Endothelial cell of umbilical vein (primary cell): Measurements from ENCODE around the gene ARHGAP42. TPM values are rescaled to one million over a fixed set of nuclear protein-coding genes. Genes with fewer than 3 reads are reported as not detected.

Experiments used
- BruUV-seq: library from RNA; stranded (reverse); fragments of 400-500 nt; replicated peaks from 2 replicates; lab custom pipeline; 2021; lab: Mats Ljungman, UMichigan
- CTCF ChIA-PET: fragments of 300-600, 350-600 bp; sonication (Branson Sonifier 250); formaldehyde crosslinking; loops from one replicate; lab custom pipeline; 2021; ENCODE audit warnings: antibody characterized with exemption, inconsistent platforms; lab: Charles Lee
- POLR2A ChIA-PET: fragments of 300-600, 350-600 bp; sonication (Branson Sonifier 250); formaldehyde crosslinking; loops from one replicate; lab custom pipeline; 2021; ENCODE audit warnings: antibody characterized with exemption, inconsistent platforms; lab: Charles Lee
- DNase-seq: peaks from one replicate; pipeline ENCODE4 v3.0.0-alpha.2; 2011; ENCODE audit warnings: low read depth, low spot score
- FAIRE-seq: peaks from 2 replicates; lab custom pipeline; 2011; peaks lifted over from hg19 to GRCh38; lab: Jason Lieb, UNC
- H2AFZ ChIP-seq: 2 replicates; pipeline ENCODE4 v1.6.0; 2012; ENCODE audit warnings: low read depth, low read length, control low read depth, inconsistent platforms
- H3K27ac ChIP-seq: 2 replicates; pipeline ENCODE4 v1.5.1; 2011; ENCODE audit warnings: low read depth, mild to moderate bottlenecking, control low read depth, low read length, moderate library complexity; ENCODE audit not compliant: insufficient read depth
- H3K27me3 ChIP-seq, 2 experiments: 2 replicates each; pipeline versions ENCODE4 v1.6.0 to v1.6.1; 2011; ENCODE audit warnings: low read length in 2 of 2, mixed read lengths in 1 of 2; ENCODE audit not compliant: control insufficient read depth in 2 of 2, insufficient read depth in 2 of 2
- H3K36me3 ChIP-seq, 2 experiments: 2 replicates in 1 of 2; 3 replicates in 1 of 2; pipeline ENCODE4 v1.5.1; 2011; ENCODE audit warnings: low read length in 2 of 2, mild to moderate bottlenecking in 1 of 2, moderate library complexity in 1 of 2; ENCODE audit not compliant: control insufficient read depth in 2 of 2, insufficient read depth in 2 of 2; ENCODE audit errors: extremely low read depth in 1 of 2
- H3K4me1 ChIP-seq: 3 replicates; pipeline ENCODE4 v1.5.1; 2011; ENCODE audit warnings: mild to moderate bottlenecking, low read length; ENCODE audit not compliant: control insufficient read depth, insufficient read depth; ENCODE audit errors: extremely low read depth
- H3K4me2 ChIP-seq: 2 replicates; pipeline ENCODE4 v1.6.1; 2011; ENCODE audit warnings: low read length, control low read depth, mixed read lengths; ENCODE audit not compliant: insufficient read depth
- H3K4me3 ChIP-seq, 3 experiments: fragments of 200-600 bp in 1 of 3; sonication (generic), shearing (Covaris generic) in 1 of 3; replicated peaks in 1 of 3; 2 replicates each; pipeline ENCODE4 v1.5.1; 2011 to 2016; ENCODE audit warnings: control low read depth in 3 of 3, low read length in 3 of 3, mild to moderate bottlenecking in 2 of 3, inconsistent platforms in 1 of 3, low read depth in 1 of 3, moderate library complexity in 1 of 3; ENCODE audit not compliant: insufficient read depth in 1 of 3
- H3K79me2 ChIP-seq: 2 replicates; pipeline ENCODE4 v1.6.0; 2012; ENCODE audit warnings: low read length, inconsistent platforms; ENCODE audit not compliant: control insufficient read depth, insufficient read depth
- H3K9ac ChIP-seq: replicated peaks from 2 replicates; pipeline ENCODE3; 2011; ENCODE audit warnings: low read length, control low read depth; ENCODE audit not compliant: insufficient read depth; ENCODE audit errors: extremely low read depth
- H3K9me1 ChIP-seq: replicated peaks from 3 replicates; pipeline ENCODE4 v1.6.0; 2011; ENCODE audit warnings: mild to moderate bottlenecking, low read length; ENCODE audit not compliant: control insufficient read depth, insufficient read depth; ENCODE audit errors: extremely low read depth
- H3K9me3 ChIP-seq: replicated peaks from 2 replicates; pipeline ENCODE4 v1.5.1; 2012; ENCODE audit warnings: low read length, inconsistent platforms; ENCODE audit not compliant: control insufficient read depth, insufficient read depth
- H4K20me1 ChIP-seq: replicated peaks from 2 replicates; pipeline ENCODE3; 2011; ENCODE audit warnings: mild to moderate bottlenecking, low read length; ENCODE audit not compliant: control insufficient read depth, insufficient read depth; ENCODE audit errors: extremely low read depth
- EZH2 ChIP-seq: IDR thresholded peaks from 2 replicates; pipeline ENCODE4 v1.6.1; 2012; ENCODE audit warnings: borderline replicate concordance, low read depth, mild to moderate bottlenecking, moderate library complexity, low read length, inconsistent platforms; ENCODE audit not compliant: severe bottlenecking
- FOS ChIP-seq: IDR thresholded peaks from 2 replicates; pipeline ENCODE4 v1.6.1; 2011; ENCODE audit warnings: mild to moderate bottlenecking, low read length, moderate library complexity, borderline replicate concordance; ENCODE audit not compliant: insufficient read depth
- GATA2 ChIP-seq: IDR thresholded peaks from 2 replicates; pipeline ENCODE4 v1.7.0; 2011; ENCODE audit warnings: low read depth, mild to moderate bottlenecking, moderate library complexity, mixed read lengths, low read length; ENCODE audit not compliant: insufficient read length, insufficient read depth
- JUN ChIP-seq: IDR thresholded peaks from 2 replicates; pipeline ENCODE4 v1.6.1; 2011; ENCODE audit warnings: borderline replicate concordance, low read depth; ENCODE audit not compliant: insufficient read length, insufficient read depth
- MYC ChIP-seq: IDR thresholded peaks from one replicate; pipeline ENCODE4 v1.6.1; 2011; ENCODE audit warnings: mild to moderate bottlenecking, low read depth, low read length
- POLR2AphosphoS5 ChIP-seq: IDR thresholded peaks from 2 replicates; pipeline ENCODE4 v1.6.1; 2012; ENCODE audit warnings: low read depth, mild to moderate bottlenecking, control low read depth, low read length, moderate library complexity; ENCODE audit not compliant: insufficient read depth
- dilution Hi-C: fragments of 300-500 bp; cut with MboI; formaldehyde crosslinking; loops from one replicate; pipeline ENCODE4 v1.15.0; 2019; ENCODE audit warnings: low sequenced_read_pairs; ENCODE audit not compliant: extremely low pct_ligation_motif_present
- intact Hi-C: fragments of 100-400 bp; cut with micrococcal nuclease; formaldehyde crosslinking; loops from one replicate; pipeline ENCODE4 v1.10.0; 2022
- polyA plus RNA-seq, 4 experiments: library from polyadenylated mRNA; depleted of rRNA in 3 of 4; stranded (reverse) in 3 of 4; unstranded in 1 of 4; fragments of >200 nt; gene quantifications; 2 replicates each; pipeline versions ENCODE4 v1.2.1 to v1.2.3, GENCODE V29; 2011 to 2012; ENCODE audit warnings: missing spikeins in 1 of 4
- total RNA-seq: library from RNA; stranded (reverse); gene quantifications from 2 replicates; pipeline ENCODE4 v1.2.3, GENCODE V29; 2021
- TF ChIP-seq, protein P1 (sequence below): IDR thresholded peaks from 2 replicates; pipeline ENCODE4 v1.6.1; 2011; ENCODE audit not compliant: insufficient read depth, insufficient read length
- TF ChIP-seq, protein P2 (sequence below), 2 donors: IDR thresholded peaks; 1 replicate in 1 of 2; 2 replicates in 1 of 2; pipeline ENCODE4 v1.5.1; 2011; ENCODE audit warnings: low read length in 2 of 2, mild to moderate bottlenecking in 2 of 2, moderate library complexity in 2 of 2, control low read depth in 1 of 2, inconsistent platforms in 1 of 2, low read depth in 1 of 2; ENCODE audit not compliant: insufficient read depth in 1 of 2; ENCODE audit errors: extremely low read depth in 1 of 2

The ARHGAP42 gene
- total and polyA plus RNA-seq, 2 donors (not counting 3 experiments of a cell fraction or from before 2014, with no cell fraction given), result 1.8 to 2.4 TPM

DNA sequence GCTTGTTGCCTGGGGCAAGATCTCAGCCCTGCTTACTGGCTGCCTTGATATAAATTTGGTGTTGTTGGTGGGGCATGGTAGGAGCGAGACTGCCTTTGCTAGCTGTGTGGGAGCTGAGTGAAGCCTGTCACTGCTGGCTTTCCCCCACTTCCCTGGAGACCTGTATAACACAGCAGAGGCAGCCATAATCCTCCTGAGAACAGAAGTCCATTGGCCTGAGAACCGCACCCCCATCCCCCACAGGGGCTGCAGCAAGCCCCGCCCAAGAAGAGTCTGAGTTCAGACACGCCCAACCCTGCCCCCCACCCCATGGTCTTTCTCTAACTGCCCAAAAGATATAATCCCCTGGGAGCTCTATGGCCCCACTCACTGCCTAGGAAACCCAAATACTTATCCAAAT, 39.2 kb upstream of the ARHGAP42 start:
- Histone ChIP-seq H3K27ac (no peak overlapping the region), H3K9me1 (no peaks in the 10 kb centered on the region), H3K9me3 (no peaks in the 10 kb centered on the region), H3K4me3 (no peak overlapping the region), H3K9ac (no peak overlapping the region), H3K36me3 (no peaks in the 10 kb centered on the region), H2AFZ (no peak overlapping the region), H3K79me2 (no peaks in the 10 kb centered on the region), H3K27me3 (peaks cover 2 to 3% of the 10 kb centered on the region in 2 experiments), H3K4me1 (no peaks in the 10 kb centered on the region), H4K20me1 (no peaks in the 10 kb centered on the region), H3K4me2 (no peak overlapping the region)
- POLR2A ChIA-PET, result no interaction called here
- no TSS peak for BruUV-seq
- TF ChIP-seq GATA2 (no peak), JUN (no peak), FOS (no peak), POLR2AphosphoS5 (no peak), MYC (no peak)
- TF ChIP-seq, protein P1, sequence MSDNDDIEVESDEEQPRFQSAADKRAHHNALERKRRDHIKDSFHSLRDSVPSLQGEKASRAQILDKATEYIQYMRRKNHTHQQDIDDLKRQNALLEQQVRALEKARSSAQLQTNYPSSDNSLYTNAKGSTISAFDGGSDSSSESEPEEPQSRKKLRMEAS, result no peak
- no peak for DNase-seq
- intact Hi-C loops, result no loop called here
- dilution Hi-C loops, result no loop called here
- FAIRE-seq, result no peak
- CTCF ChIA-PET, result interaction anchor here (1.1 kb wide), 1 partner anchor 33 kb away, joined by 3 read pairs; no protein-coding TSS in a partner anchor

DNA sequence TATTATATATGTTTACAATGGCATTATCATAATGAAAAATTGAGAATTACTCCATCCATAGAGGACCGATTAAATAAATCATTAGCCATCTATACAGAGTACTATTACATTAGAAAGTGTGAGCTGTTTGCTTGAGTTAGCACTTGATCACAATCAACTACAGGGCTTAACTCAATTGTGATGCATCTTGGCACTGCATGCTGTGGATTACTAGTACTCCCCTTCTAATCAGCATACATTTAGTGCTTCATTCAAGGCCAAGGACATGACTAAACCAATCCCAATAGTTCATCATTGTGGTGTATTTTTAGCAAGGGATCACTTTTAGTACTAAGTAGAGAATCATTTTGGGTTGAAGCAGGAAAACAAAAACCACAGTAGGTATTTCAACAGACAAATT, 23.5 kb upstream of the ARHGAP42 start:
- Histone ChIP-seq H3K9me1 (no peaks in the 10 kb centered on the region), H4K20me1 (no peaks in the 10 kb centered on the region), H3K4me2 (no peak overlapping the region), H3K79me2 (no peaks in the 10 kb centered on the region), H3K9ac (no peak overlapping the region), H3K27ac (no peak overlapping the region), H3K4me1 (no peaks in the 10 kb centered on the region), H3K4me3 (no peak overlapping the region), H3K36me3 (no peaks in the 10 kb centered on the region), H3K9me3 (no peaks in the 10 kb centered on the region), H2AFZ (no peak overlapping the region), H3K27me3 (peaks cover 0 to 3% of the 10 kb centered on the region in 2 experiments)
- intact Hi-C loops (no loop called here), dilution Hi-C loops (no loop called here)
- TF ChIP-seq, protein P2, sequence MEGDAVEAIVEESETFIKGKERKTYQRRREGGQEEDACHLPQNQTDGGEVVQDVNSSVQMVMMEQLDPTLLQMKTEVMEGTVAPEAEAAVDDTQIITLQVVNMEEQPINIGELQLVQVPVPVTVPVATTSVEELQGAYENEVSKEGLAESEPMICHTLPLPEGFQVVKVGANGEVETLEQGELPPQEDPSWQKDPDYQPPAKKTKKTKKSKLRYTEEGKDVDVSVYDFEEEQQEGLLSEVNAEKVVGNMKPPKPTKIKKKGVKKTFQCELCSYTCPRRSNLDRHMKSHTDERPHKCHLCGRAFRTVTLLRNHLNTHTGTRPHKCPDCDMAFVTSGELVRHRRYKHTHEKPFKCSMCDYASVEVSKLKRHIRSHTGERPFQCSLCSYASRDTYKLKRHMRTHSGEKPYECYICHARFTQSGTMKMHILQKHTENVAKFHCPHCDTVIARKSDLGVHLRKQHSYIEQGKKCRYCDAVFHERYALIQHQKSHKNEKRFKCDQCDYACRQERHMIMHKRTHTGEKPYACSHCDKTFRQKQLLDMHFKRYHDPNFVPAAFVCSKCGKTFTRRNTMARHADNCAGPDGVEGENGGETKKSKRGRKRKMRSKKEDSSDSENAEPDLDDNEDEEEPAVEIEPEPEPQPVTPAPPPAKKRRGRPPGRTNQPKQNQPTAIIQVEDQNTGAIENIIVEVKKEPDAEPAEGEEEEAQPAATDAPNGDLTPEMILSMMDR (IDR thresholded peaks at IDR 0.05; ENCODE audit: extremely low read depth in 1 of 2, insufficient read depth in 1 of 2, low read depth in 1 of 2, low read length in 2 of 2), result no peak
- no peak for TF ChIP-seq EZH2
- TF ChIP-seq GATA2, result no peak
- no peak for FAIRE-seq
- no TSS peak for BruUV-seq
- ChIA-PET POLR2A (no interaction called here), CTCF (interaction anchor here (1.1 kb wide), 1 partner anchor 87 kb away, joined by 4 read pairs; no protein-coding TSS in a partner anchor)
- no peak for DNase-seq
